ENCODE measurements around the gene OR4D9.

DNA sequence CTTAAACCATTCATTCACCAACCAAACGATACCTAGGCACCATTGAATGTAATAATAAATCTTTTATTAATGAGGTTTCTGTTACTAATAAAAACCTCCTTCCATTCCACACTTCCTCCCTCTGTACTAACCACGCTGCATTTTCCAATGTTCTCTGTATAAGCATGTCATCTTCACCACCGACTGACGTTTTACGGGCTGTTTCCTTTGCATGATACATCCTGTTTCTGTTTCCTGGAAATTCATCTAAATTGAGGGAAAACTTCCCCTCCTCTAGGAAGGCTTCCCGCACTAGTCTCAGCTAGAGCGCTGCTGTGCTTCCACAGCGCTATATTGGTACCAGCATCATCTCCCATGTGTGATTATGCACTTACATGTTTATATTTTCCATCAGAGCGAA is 36.2 kb upstream of the OR4D9 start:
- no peak for TF ChIP-seq CTCF (IDR thresholded peaks at IDR 0.05; ENCODE audit: insufficient read depth, low read length, poor library complexity, severe bottlenecking)
- TF ChIP-seq EZH2phosphoT487 (conservative IDR thresholded peaks at IDR 0.05; ENCODE audit: low read length) = no peak
